Upper lobe of left lung (tissue), 6 donors: Measurements from ENCODE around the gene LPIN1. TPM values are rescaled to one million over a fixed set of nuclear protein-coding genes. Genes with fewer than 3 reads are reported as not detected.

Experiments used
- ATAC-seq, 2 donors: fragments of 200-7000 bp; cut with Tn5 transposase; one replicate each; pipeline ENCODE4 v1.9.1; 2022; ENCODE audit warnings: mild to moderate bottlenecking in 2 of 2, moderate library complexity in 2 of 2; ENCODE audit not compliant: low FRiP score in 2 of 2
- DNase-seq, 2 donors: peaks; one replicate each; pipeline ENCODE4 v3.0.0-alpha.2; 2019 to 2020
- H3K27ac ChIP-seq, 4 donors: fragments of 200-600 bp; sonication (generic); one replicate each; pipeline ENCODE4 v1.5.1; 2016 to 2019
- H3K27me3 ChIP-seq, 4 donors: fragments of 200-600 bp; sonication (generic); one replicate each; pipeline ENCODE4 v1.5.1; 2017 to 2019
- H3K36me3 ChIP-seq, 4 donors: fragments of 200-600 bp; sonication (generic); one replicate each; pipeline ENCODE4 v1.5.1; 2016 to 2019
- H3K4me1 ChIP-seq, 4 donors: fragments of 200-600 bp; sonication (generic); one replicate each; pipeline ENCODE4 v1.5.1; 2018 to 2019
- H3K4me3 ChIP-seq, 4 donors: fragments of 200-600 bp; sonication (generic); one replicate each; pipeline ENCODE4 v1.5.1; 2017 to 2019; ENCODE audit warnings: mild to moderate bottlenecking in 2 of 4, moderate library complexity in 1 of 4
- H3K9me3 ChIP-seq, 4 donors: fragments of 200-600 bp; sonication (generic); one replicate each; pipeline ENCODE4 v1.5.1; 2018 to 2019
- CTCF ChIP-seq, 6 experiments: fragments of 450-650 bp in 4 of 6; fragments of 200-600 bp in 2 of 6; sonication (generic) in 2 of 6; IDR thresholded peaks; one replicate each; pipeline ENCODE4 v1.5.1; 2016 to 2019; ENCODE audit warnings: antibody characterized with exemption in 6 of 6
- EP300 ChIP-seq, 4 donors: sonication (generic); formaldehyde crosslinking; IDR thresholded peaks; one replicate each; pipeline ENCODE4 v1.5.1; 2017; ENCODE audit warnings: antibody characterized with exemption in 4 of 4, control low read depth in 2 of 4
- POLR2A ChIP-seq, 4 donors: fragments of 450-650 bp; IDR thresholded peaks; one replicate each; pipeline ENCODE4 v1.5.1; 2016 to 2017; ENCODE audit warnings: antibody characterized with exemption in 4 of 4, mild to moderate bottlenecking in 2 of 4
- POLR2AphosphoS5 ChIP-seq, 2 donors: sonication (generic); formaldehyde crosslinking; IDR thresholded peaks; one replicate each; pipeline ENCODE4 v1.5.1; 2017; ENCODE audit warnings: antibody characterized with exemption in 2 of 2
- WGBS, 2 donors: methylation state at CpG; one replicate each; pipeline ENCODE4 v1.1.5; 2017 to 2018; 5-methylcytosine and 5-hydroxymethylcytosine counted together
- total RNA-seq, 6 donors: library from RNA; depleted of rRNA in 4 of 6; stranded (reverse); fragments of >200 nt in 4 of 6; gene quantifications; one replicate each; pipeline versions ENCODE4 v1.1.0 to v1.2.1, GENCODE V29; 2016 to 2021
- donor health status: DM: no; HTN: no; CAD: no; lungs with moderate emphysema.
- donor health status: DM: no; HTN: yes; CAD: no; lungs with severe emphysema.

LPIN1 gene
- total RNA-seq, 6 donors from 2014 or later: 45.9 to 87.0 (median 54.2) TPM

GRCh38 chr2:11710632-11711353, 35.6 kb upstream of the LPIN1 start:
- 36 to 45% methylated on average over 3 of the region's 3 CpGs for WGBS, 2 donors
- no peaks in the 10 kb centered on the region for H3K27me3 ChIP-seq
- ATAC-seq: no peak
- DNase-seq: no peak
- no peak for TF ChIP-seq CTCF (IDR thresholded peaks at IDR 0.05)
- no peak for TF ChIP-seq EP300 (IDR thresholded peaks at IDR 0.05)
- H3K36me3 ChIP-seq: no peaks in the 10 kb centered on the region
- no peak overlapping the region for H3K4me3 ChIP-seq
- peaks cover 0 to 2% (median 0%) of the 10 kb centered on the region in 4 donors for H3K4me1 ChIP-seq
- H3K27ac ChIP-seq: no peak overlapping the region
- H3K9me3 ChIP-seq: no peaks in the 10 kb centered on the region

GRCh38 chr2:11711354-11711716, 35.1 kb upstream of the LPIN1 start:
- 81 to 82% methylated on average over 1 of the region's 1 CpG for WGBS, 2 donors
- H3K27ac ChIP-seq: no peak overlapping the region
- ATAC-seq: no peak

GRCh38 chr2:11711751-11712150, 34.7 kb upstream of the LPIN1 start:
- peak in 1 of 2 donors; percentile 45 for DNase-seq
- H3K27me3 ChIP-seq: no peaks in the 10 kb centered on the region
- H3K4me1 ChIP-seq: peaks cover 0 to 8% (median 4%) of the 10 kb centered on the region in 4 donors
- H3K9me3 ChIP-seq: no peaks in the 10 kb centered on the region
- no peak for TF ChIP-seq POLR2A (IDR thresholded peaks at IDR 0.05)
- TF ChIP-seq POLR2AphosphoS5 (IDR thresholded peaks at IDR 0.05): no peak
- TF ChIP-seq CTCF (IDR thresholded peaks at IDR 0.05): no peak
- no peak for TF ChIP-seq EP300 (IDR thresholded peaks at IDR 0.05)
- H3K4me3 ChIP-seq: no peak overlapping the region
- no peak for ATAC-seq
- no peak overlapping the region for H3K27ac ChIP-seq
- 72 to 79% methylated on average over 8 of the region's 8 CpGs for WGBS, 2 donors
- H3K36me3 ChIP-seq: no peaks in the 10 kb centered on the region

More at GRCh38 chr2:11711354-11711716, 35.1 kb upstream of the LPIN1 start:
- Histone ChIP-seq H3K27me3 (no peaks in the 10 kb centered on the region), H3K36me3 (no peaks in the 10 kb centered on the region), H3K4me1 (peaks cover 0 to 4% (median 0%) of the 10 kb centered on the region in 4 donors), H3K4me3 (no peak overlapping the region), H3K9me3 (no peaks in the 10 kb centered on the region)
- no peak for DNase-seq
- TF ChIP-seq POLR2AphosphoS5 (IDR thresholded peaks at IDR 0.05) (no peak), EP300 (IDR thresholded peaks at IDR 0.05) (no peak), CTCF (IDR thresholded peaks at IDR 0.05) (no peak), POLR2A (IDR thresholded peaks at IDR 0.05) (no peak)

GRCh38 chr2:11712866-11713265, 33.6 kb upstream of the LPIN1 start:
- H3K27me3 ChIP-seq: no peaks in the 10 kb centered on the region
- no peaks in the 10 kb centered on the region for H3K9me3 ChIP-seq
- DNase-seq (no peak), ATAC-seq (no peak)
- H3K4me3 ChIP-seq: no peak overlapping the region
- 85 to 96% methylated on average over 2 of the region's 2 CpGs for WGBS, 2 donors
- TF ChIP-seq POLR2A (IDR thresholded peaks at IDR 0.05) (no peak), CTCF (IDR thresholded peaks at IDR 0.05) (no peak), POLR2AphosphoS5 (IDR thresholded peaks at IDR 0.05) (no peak), EP300 (IDR thresholded peaks at IDR 0.05) (no peak)
- H3K27ac ChIP-seq: no peak overlapping the region
- H3K36me3 ChIP-seq: no peaks in the 10 kb centered on the region
- H3K4me1 ChIP-seq: peaks cover 2 to 13% (median 8%) of the 10 kb centered on the region in 4 donors

- TF ChIP-seq EP300 (IDR thresholded peaks at IDR 0.05): no peak
- no peak for TF ChIP-seq POLR2A (IDR thresholded peaks at IDR 0.05)
- TF ChIP-seq POLR2AphosphoS5 (IDR thresholded peaks at IDR 0.05): no peak
- TF ChIP-seq CTCF (IDR thresholded peaks at IDR 0.05): no peak
- Histone ChIP-seq H3K9me3 (no peaks in the 10 kb centered on the region), H3K27ac (no peak overlapping the region), H3K4me3 (no peak overlapping the region), H3K27me3 (no peaks in the 10 kb centered on the region), H3K4me1 (peaks cover 2 to 13% (median 8%) of the 10 kb centered on the region in 4 donors), H3K36me3 (no peaks in the 10 kb centered on the region)
- 82 to 93% methylated on average over 7 of the region's 7 CpGs for WGBS, 2 donors
- no peak for ATAC-seq
- no peak for DNase-seq
Measured at GRCh38 chr2:11713815-11714214, 32.6 kb upstream of the LPIN1 start.
